Measurements from ENCODE around the gene SLCO3A1.

Gene SLCO3A1

DNA sequence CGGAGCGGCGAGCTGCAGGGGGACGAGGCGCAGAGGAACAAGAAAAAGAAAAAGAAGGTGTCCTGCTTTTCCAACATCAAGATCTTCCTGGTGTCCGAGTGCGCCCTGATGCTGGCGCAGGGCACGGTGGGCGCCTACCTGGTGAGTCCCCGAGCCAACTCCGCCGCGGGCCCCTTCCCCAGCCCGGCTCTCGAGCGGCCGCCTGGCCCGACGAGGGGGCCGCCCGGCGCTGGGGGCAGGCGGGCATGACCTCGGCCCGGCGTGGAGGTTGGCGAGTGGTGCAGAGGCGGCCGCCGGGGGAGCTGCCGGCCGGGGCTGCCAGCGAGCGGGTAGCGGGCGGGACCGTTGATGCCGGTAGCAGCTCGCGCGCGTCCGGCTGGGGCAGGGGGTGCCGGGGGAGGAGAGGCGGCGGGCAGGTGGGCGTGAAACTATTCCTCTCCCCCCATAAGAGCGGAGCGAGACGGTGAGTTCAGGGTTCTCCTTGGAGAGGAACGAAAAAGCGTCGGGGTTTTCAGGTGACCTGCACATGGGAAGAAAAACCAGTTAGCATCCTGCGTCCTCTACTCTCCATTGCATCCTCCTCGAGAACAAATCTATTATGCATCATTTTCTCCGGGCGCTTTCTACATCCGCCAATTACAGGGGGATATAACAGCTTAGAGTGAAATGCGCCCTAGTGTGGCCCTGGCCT, 585 bp downstream of the SLCO3A1 start:
- DNase-seq, result peak in 1 of 2 donors; percentile 22
- Histone ChIP-seq H3K4me1 (ENCODE audit: control insufficient read depth in 1 of 2, insufficient read depth in 2 of 2, low read length in 2 of 2) (peaks cover 0 to 7% of the 10 kb centered on the region in 2 experiments), H3K14ac (ENCODE audit: low read length) (no peak overlapping the region), H3K27ac (ENCODE audit: low read depth, low read length) (no peak overlapping the region), H3K9me3 (ENCODE audit: insufficient read depth, low read depth, low read length) (no peaks in the 10 kb centered on the region), H4K91ac (ENCODE audit: low read depth, low read length) (no peak overlapping the region), H3K36me3 (ENCODE audit: control insufficient read depth in 1 of 2, insufficient read depth in 2 of 2, low read length in 2 of 2) (no peaks in the 10 kb centered on the region), H2BK12ac (ENCODE audit: low read length) (no peak overlapping the region), H3K27me3 (ENCODE audit: insufficient read depth, low read length) (peaks cover 21% of the 10 kb centered on the region), H3K4me2 (ENCODE audit: low read length) (peak overlapping the region; percentile 79), H3K79me1 (ENCODE audit: low read length) (no peaks in the 10 kb centered on the region), H3K9ac (ENCODE audit: low read length) (no peak overlapping the region), H2AFZ (ENCODE audit: insufficient read depth, low read length, poor library complexity) (no peak overlapping the region), H3K23ac (ENCODE audit: low read length) (no peak overlapping the region), H2BK120ac (ENCODE audit: insufficient read depth, low read length, poor library complexity) (no peak overlapping the region), H3K18ac (ENCODE audit: low read length) (no peak overlapping the region), H3K4ac (ENCODE audit: low read depth, low read length) (no peak overlapping the region), H4K8ac (ENCODE audit: low read depth, low read length) (no peak overlapping the region), H2AK5ac (ENCODE audit: low read length) (no peak overlapping the region), H2BK5ac (ENCODE audit: low read depth, low read length, poor library complexity) (no peak overlapping the region), H3K79me2 (ENCODE audit: control insufficient read depth, insufficient read depth, low read length, poor library complexity) (no peaks in the 10 kb centered on the region), H4K12ac (ENCODE audit: low read depth, low read length) (no peak overlapping the region), H3K4me3 (ENCODE audit: low read depth, low read length) (peak overlapping the region; percentile 82)
- no CpG with 5 or more reads among the region's 60 CpGs for WGBS (ENCODE audit: extremely low coverage, insufficient coverage, insufficient read length)

DNA sequence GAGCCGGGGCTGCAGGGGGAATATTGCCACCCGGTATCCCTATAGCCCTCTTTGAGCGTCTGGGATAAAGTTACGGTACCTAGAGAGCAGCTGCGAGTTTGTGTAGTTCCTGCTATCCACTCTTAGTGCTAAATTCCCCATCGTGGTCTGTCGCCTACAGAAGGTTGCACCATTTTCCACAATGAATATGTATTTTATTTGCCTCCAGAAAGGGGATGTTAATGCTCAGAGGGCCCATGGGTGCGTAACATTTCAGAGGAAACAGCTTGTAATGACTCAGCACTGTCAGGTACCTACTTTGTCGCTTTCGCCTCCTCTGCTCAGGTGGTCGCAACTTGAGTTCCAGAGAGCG, 1.1 kb downstream of the SLCO3A1 start:
- no CpG with 5 or more reads among the region's 12 CpGs for WGBS (ENCODE audit: extremely low coverage, insufficient coverage, insufficient read length)
- Histone ChIP-seq H2BK12ac (ENCODE audit: low read length) (no peak overlapping the region), H2AK5ac (ENCODE audit: low read length) (no peak overlapping the region), H3K27me3 (ENCODE audit: insufficient read depth, low read length) (peaks cover 21% of the 10 kb centered on the region), H2AFZ (ENCODE audit: insufficient read depth, low read length, poor library complexity) (no peak overlapping the region), H3K14ac (ENCODE audit: low read length) (no peak overlapping the region), H2BK5ac (ENCODE audit: low read depth, low read length, poor library complexity) (no peak overlapping the region), H3K4me1 (ENCODE audit: control insufficient read depth in 1 of 2, insufficient read depth in 2 of 2, low read length in 2 of 2) (peaks cover 0 to 7% of the 10 kb centered on the region in 2 experiments), H3K36me3 (ENCODE audit: control insufficient read depth in 1 of 2, insufficient read depth in 2 of 2, low read length in 2 of 2) (no peaks in the 10 kb centered on the region), H3K27ac (ENCODE audit: low read depth, low read length) (no peak overlapping the region), H3K9ac (ENCODE audit: low read length) (no peak overlapping the region), H3K79me2 (ENCODE audit: control insufficient read depth, insufficient read depth, low read length, poor library complexity) (no peaks in the 10 kb centered on the region), H4K8ac (ENCODE audit: low read depth, low read length) (no peak overlapping the region), H3K79me1 (ENCODE audit: low read length) (no peaks in the 10 kb centered on the region), H3K4ac (ENCODE audit: low read depth, low read length) (no peak overlapping the region), H2BK120ac (ENCODE audit: insufficient read depth, low read length, poor library complexity) (no peak overlapping the region), H3K18ac (ENCODE audit: low read length) (no peak overlapping the region), H4K91ac (ENCODE audit: low read depth, low read length) (no peak overlapping the region), H3K9me3 (ENCODE audit: insufficient read depth, low read depth, low read length) (no peaks in the 10 kb centered on the region), H3K4me2 (ENCODE audit: low read length) (peak overlapping the region; percentile 79), H3K23ac (ENCODE audit: low read length) (no peak overlapping the region), H3K4me3 (ENCODE audit: low read depth, low read length) (no peak overlapping the region), H4K12ac (ENCODE audit: low read depth, low read length) (no peak overlapping the region)
- peak in 1 of 2 donors; percentile 27 for DNase-seq

DNA sequence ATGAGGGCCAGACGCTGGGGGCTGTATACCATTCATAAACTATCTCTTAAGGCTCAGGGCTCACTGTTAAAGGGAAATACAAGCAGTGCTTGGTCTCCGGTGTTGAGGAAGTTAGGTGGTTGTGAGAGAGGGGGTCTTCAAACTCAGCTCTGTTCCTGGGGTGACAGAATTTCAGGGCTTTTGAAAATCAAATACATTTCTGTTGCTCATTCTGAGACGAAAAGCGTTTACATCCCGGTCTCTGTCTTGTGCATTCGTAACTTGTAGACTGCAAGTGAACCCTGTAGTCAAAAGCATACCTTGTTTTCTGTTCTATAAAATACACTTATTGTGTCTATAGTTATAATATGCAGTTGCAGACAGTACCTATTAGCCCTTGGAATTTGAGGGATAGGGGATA, 1.7 kb downstream of the SLCO3A1 start:
- Histone ChIP-seq H3K79me1 (ENCODE audit: low read length) (no peaks in the 10 kb centered on the region), H3K4ac (ENCODE audit: low read depth, low read length) (no peak overlapping the region), H3K18ac (ENCODE audit: low read length) (no peak overlapping the region), H3K9ac (ENCODE audit: low read length) (no peak overlapping the region), H3K79me2 (ENCODE audit: control insufficient read depth, insufficient read depth, low read length, poor library complexity) (no peaks in the 10 kb centered on the region), H2AK5ac (ENCODE audit: low read length) (no peak overlapping the region), H3K36me3 (ENCODE audit: control insufficient read depth in 1 of 2, insufficient read depth in 2 of 2, low read length in 2 of 2) (no peaks in the 10 kb centered on the region), H3K4me1 (ENCODE audit: control insufficient read depth in 1 of 2, insufficient read depth in 2 of 2, low read length in 2 of 2) (peaks cover 0 to 7% of the 10 kb centered on the region in 2 experiments), H3K4me3 (ENCODE audit: low read depth, low read length) (no peak overlapping the region), H2BK5ac (ENCODE audit: low read depth, low read length, poor library complexity) (no peak overlapping the region), H3K27ac (ENCODE audit: low read depth, low read length) (no peak overlapping the region), H4K12ac (ENCODE audit: low read depth, low read length) (no peak overlapping the region), H2BK12ac (ENCODE audit: low read length) (no peak overlapping the region), H3K27me3 (ENCODE audit: insufficient read depth, low read length) (peaks cover 21% of the 10 kb centered on the region), H3K23ac (ENCODE audit: low read length) (no peak overlapping the region), H3K4me2 (ENCODE audit: low read length) (no peak overlapping the region), H4K8ac (ENCODE audit: low read depth, low read length) (no peak overlapping the region), H2BK120ac (ENCODE audit: insufficient read depth, low read length, poor library complexity) (no peak overlapping the region), H4K91ac (ENCODE audit: low read depth, low read length) (no peak overlapping the region), H3K14ac (ENCODE audit: low read length) (no peak overlapping the region), H3K9me3 (ENCODE audit: insufficient read depth, low read depth, low read length) (no peaks in the 10 kb centered on the region), H2AFZ (ENCODE audit: insufficient read depth, low read length, poor library complexity) (no peak overlapping the region)
- no CpG with 5 or more reads among the region's 6 CpGs for WGBS (ENCODE audit: extremely low coverage, insufficient coverage, insufficient read length)
- DNase-seq, result no peak

DNA sequence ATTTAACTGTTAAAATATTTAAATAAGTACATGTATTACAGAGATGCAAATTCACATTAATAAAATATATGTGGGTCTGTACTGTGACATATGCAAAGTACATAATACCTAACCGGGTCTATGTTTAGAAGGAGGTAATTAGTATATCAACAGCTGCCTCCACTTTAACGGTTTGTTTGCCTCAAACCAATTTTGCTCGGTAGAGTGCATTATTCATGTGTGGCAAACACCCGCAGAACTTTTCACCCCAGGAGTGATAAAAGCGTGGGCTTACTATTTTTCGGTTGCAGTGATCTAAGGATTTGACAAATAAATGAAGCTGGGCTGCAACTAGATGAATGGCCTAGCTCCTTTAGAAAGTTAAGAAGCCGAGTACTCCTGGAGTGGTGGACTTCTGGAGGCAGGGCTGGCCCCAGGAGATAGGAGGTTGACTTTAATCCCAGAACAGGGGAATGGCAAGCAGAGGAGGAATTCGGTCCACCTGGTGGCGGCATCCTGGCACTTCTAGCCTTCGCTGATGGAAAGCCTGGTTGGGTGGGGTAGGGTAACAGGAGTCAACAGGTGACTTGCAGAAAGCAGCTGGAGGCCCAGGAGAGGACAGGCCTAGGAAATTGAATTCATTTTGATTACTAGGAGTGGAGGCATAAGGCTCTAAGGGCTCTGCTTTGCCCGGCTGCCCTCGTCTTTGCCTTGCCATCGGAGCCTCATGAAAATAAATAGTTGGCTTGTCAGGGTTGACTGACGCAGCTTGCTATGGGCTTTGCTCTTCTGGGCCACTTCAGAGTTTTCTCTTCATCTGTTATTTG, 2.4 kb downstream of the SLCO3A1 start:
- H3K4me2 ChIP-seq (ENCODE audit: low read length), result no peak overlapping the region
- DNase-seq, result no peak
- no peak overlapping the region for H2AK5ac ChIP-seq (ENCODE audit: low read length)
- H2AFZ ChIP-seq (ENCODE audit: insufficient read depth, low read length, poor library complexity), result no peak overlapping the region
- H3K27ac ChIP-seq (ENCODE audit: low read depth, low read length), result no peak overlapping the region
- no peak overlapping the region for H3K9ac ChIP-seq (ENCODE audit: low read length)
- no peak overlapping the region for H4K8ac ChIP-seq (ENCODE audit: low read depth, low read length)
- H2BK120ac ChIP-seq (ENCODE audit: insufficient read depth, low read length, poor library complexity), result no peak overlapping the region
- H3K4me3 ChIP-seq (ENCODE audit: low read depth, low read length), result no peak overlapping the region
- no peak overlapping the region for H3K18ac ChIP-seq (ENCODE audit: low read length)
- no peak overlapping the region for H4K91ac ChIP-seq (ENCODE audit: low read depth, low read length)
- H3K9me3 ChIP-seq (ENCODE audit: insufficient read depth, low read depth, low read length), result no peaks in the 10 kb centered on the region
- H3K4ac ChIP-seq (ENCODE audit: low read depth, low read length), result no peak overlapping the region
- H2BK5ac ChIP-seq (ENCODE audit: low read depth, low read length, poor library complexity), result no peak overlapping the region
- H3K14ac ChIP-seq (ENCODE audit: low read length), result no peak overlapping the region
- H3K79me2 ChIP-seq (ENCODE audit: control insufficient read depth, insufficient read depth, low read length, poor library complexity), result no peaks in the 10 kb centered on the region
- H3K79me1 ChIP-seq (ENCODE audit: low read length), result no peaks in the 10 kb centered on the region
- peaks cover 21% of the 10 kb centered on the region for H3K27me3 ChIP-seq (ENCODE audit: insufficient read depth, low read length)
- no CpG with 5 or more reads among the region's 14 CpGs for WGBS (ENCODE audit: extremely low coverage, insufficient coverage, insufficient read length)
- H2BK12ac ChIP-seq (ENCODE audit: low read length), result no peak overlapping the region
- peaks cover 0 to 7% of the 10 kb centered on the region in 2 experiments for H3K4me1 ChIP-seq (ENCODE audit: control insufficient read depth in 1 of 2, insufficient read depth in 2 of 2, low read length in 2 of 2)
- H4K12ac ChIP-seq (ENCODE audit: low read depth, low read length), result no peak overlapping the region
- H3K36me3 ChIP-seq (ENCODE audit: control insufficient read depth in 1 of 2, insufficient read depth in 2 of 2, low read length in 2 of 2), result no peaks in the 10 kb centered on the region
- no peak overlapping the region for H3K23ac ChIP-seq (ENCODE audit: low read length)
